Measurements from ENCODE around the gene CNTNAP2. TPM values are rescaled to one million over a fixed set of nuclear protein-coding genes. Genes with fewer than 3 reads are reported as not detected.

CNTNAP2 gene
- total and polyA plus RNA-seq, 2 of the 13 experiments (the other 11 are each of a cell fraction or from before 2014, with no cell fraction given), result 0.40 to 0.42 TPM

GRCh38 chr7:147096629-147097028 lies 980.0 kb downstream of the CNTNAP2 start (continued):
- TF ChIP-seq ZBTB10 (CRISPR knock-in tag; IDR thresholded peaks at IDR 0.05; ENCODE audit: borderline replicate concordance) (no peak), CCDC6 (CRISPR knock-in tag; IDR thresholded peaks at IDR 0.05) (no peak), ZNF704 (CRISPR knock-in tag; IDR thresholded peaks at IDR 0.05; ENCODE audit: borderline replicate concordance) (no peak), ZNF773 (CRISPR knock-in tag; IDR thresholded peaks at IDR 0.05; ENCODE audit: borderline replicate concordance) (no peak), ZBTB7A (CRISPR knock-in tag; IDR thresholded peaks at IDR 0.05) (no peak), ZNF557 (CRISPR knock-in tag; IDR thresholded peaks at IDR 0.05) (no peak), CHCHD3 (CRISPR knock-in tag; IDR thresholded peaks at IDR 0.05) (no peak), ZNF891 (CRISPR knock-in tag; IDR thresholded peaks at IDR 0.05) (no peak), MEIS1 (CRISPR knock-in tag; IDR thresholded peaks at IDR 0.05; ENCODE audit: borderline replicate concordance) (no peak)

- WGBS (ENCODE audit: low lambda C conversion rate), result under 1% methylated on average over 2 of the region's 2 CpGs
- no peaks in the 10 kb centered on the region for H3K4me1 ChIP-seq (ENCODE audit: insufficient read depth, low read length)
- no peak overlapping the region for H3K27ac ChIP-seq (ENCODE audit: extremely low read length, insufficient read depth, low read length)
- ChIA-PET POLR2A (no interaction called here), CTCF (ENCODE audit: low intra/inter-chr PET ratio, low total read pairs) (no interaction called here)
- in situ Hi-C loops (cut with HindIII; ENCODE audit: extremely low pct_ligation_motif_present, low pct_unique_long_range_greater_than_20kb) (no loop called here), intact Hi-C loops (cut with micrococcal nuclease; ENCODE audit: unreplicated experiment) (no loop called here)
- no peak overlapping the region for H3K4me2 ChIP-seq (ENCODE audit: low read depth, low read length)
- FAIRE-seq (no peak), DNase-seq (ENCODE audit: low spot score) (no peak), ATAC-seq (no peak)
- no peak overlapping the region for H3K4me3 ChIP-seq (replicated peaks in 1 of 3; ENCODE audit: insufficient read depth in 1 of 3, low read depth in 2 of 3, low read length in 3 of 3)
- no peaks in the 10 kb centered on the region for H3K27me3 ChIP-seq (ENCODE audit: control insufficient read depth in 1 of 2, insufficient read depth in 2 of 2, low read length in 2 of 2)
- no peak overlapping the region for H2AFZ ChIP-seq (ENCODE audit: low read length)
- H3K9ac ChIP-seq (ENCODE audit: insufficient read depth, low read depth, low read length), result no peak overlapping the region
- peaks cover 52% of the 10 kb centered on the region for H3K9me3 ChIP-seq (ENCODE audit: low read length)
- no peaks in the 10 kb centered on the region for H3K36me3 ChIP-seq (replicated peaks in 1 of 2; ENCODE audit: control insufficient read depth in 1 of 2, insufficient read depth in 2 of 2, low read length in 2 of 2)
- no peaks in the 10 kb centered on the region for H3K79me2 ChIP-seq (ENCODE audit: insufficient read depth, low read length)
- H4K20me1 ChIP-seq (ENCODE audit: insufficient read depth, low read length), result no peaks in the 10 kb centered on the region
- TF ChIP-seq MAFK (conservative IDR thresholded peaks at IDR 0.05 in 1 of 2, IDR thresholded peaks at IDR 0.05 in 1 of 2; ENCODE audit: low read length in 2 of 2) (peak; percentile 45 to 81; a peak in 3 of 4 replicates), CENPBD1 (CRISPR knock-in tag; IDR thresholded peaks at IDR 0.05; ENCODE audit: borderline replicate concordance, low read depth) (no peak), ZMAT3 (CRISPR knock-in tag; conservative IDR thresholded peaks at IDR 0.05) (no peak), MAFF (IDR thresholded peaks at IDR 0.05; ENCODE audit: low read depth, low read length) (peak; percentile 70), ZNF207 (IDR thresholded peaks at IDR 0.05; ENCODE audit: borderline replicate concordance) (no peak)
- no TSS peak for BruUV-seq (replicated peaks)
Measured at GRCh38 chr7:147103224-147103623, 986.6 kb downstream of the CNTNAP2 start.
